ENCODE data around the gene ZNF764. TPM values are rescaled to one million over a fixed set of nuclear protein-coding genes. Genes with fewer than 3 reads are reported as not detected.

ZNF764 gene
- total RNA-seq, 1 donor: 7.6 TPM

DNA sequence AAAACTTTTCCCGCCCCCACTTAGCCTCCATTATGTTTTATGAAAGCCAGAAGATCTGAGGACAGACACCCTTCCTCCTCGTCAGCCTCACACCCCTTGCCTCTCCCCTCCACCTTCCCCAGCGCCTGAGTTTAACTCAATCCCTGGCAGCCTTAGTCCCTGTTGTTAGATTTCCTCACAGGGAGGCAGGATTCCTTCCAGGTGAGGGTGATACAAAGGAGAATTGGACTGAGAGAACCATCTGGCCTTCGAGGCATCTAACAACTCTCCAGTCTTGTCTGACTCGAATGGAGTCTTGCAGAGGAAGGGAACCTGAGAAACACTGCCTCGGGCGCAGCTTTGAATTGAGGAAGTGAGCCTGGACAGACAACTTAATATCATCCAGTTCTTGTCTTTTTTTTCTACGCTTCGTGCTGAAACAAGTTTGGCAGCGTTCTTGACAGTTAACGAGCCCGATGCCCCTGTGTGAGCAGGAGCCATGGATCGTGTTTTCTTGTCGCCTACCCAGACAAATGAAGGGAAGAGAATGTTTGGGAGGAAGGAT lies 30.5 kb downstream of the ZNF764 start:
- TF ChIP-seq, protein P1, sequence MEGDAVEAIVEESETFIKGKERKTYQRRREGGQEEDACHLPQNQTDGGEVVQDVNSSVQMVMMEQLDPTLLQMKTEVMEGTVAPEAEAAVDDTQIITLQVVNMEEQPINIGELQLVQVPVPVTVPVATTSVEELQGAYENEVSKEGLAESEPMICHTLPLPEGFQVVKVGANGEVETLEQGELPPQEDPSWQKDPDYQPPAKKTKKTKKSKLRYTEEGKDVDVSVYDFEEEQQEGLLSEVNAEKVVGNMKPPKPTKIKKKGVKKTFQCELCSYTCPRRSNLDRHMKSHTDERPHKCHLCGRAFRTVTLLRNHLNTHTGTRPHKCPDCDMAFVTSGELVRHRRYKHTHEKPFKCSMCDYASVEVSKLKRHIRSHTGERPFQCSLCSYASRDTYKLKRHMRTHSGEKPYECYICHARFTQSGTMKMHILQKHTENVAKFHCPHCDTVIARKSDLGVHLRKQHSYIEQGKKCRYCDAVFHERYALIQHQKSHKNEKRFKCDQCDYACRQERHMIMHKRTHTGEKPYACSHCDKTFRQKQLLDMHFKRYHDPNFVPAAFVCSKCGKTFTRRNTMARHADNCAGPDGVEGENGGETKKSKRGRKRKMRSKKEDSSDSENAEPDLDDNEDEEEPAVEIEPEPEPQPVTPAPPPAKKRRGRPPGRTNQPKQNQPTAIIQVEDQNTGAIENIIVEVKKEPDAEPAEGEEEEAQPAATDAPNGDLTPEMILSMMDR (IDR thresholded peaks at IDR 0.05; ENCODE audit: extremely low read depth, low read depth, low read length): no peak
- no peaks in the 10 kb centered on the region for H3K79me2 ChIP-seq (ENCODE audit: insufficient read depth, low read length)
- peak overlapping the region; percentile 90 for H3K4me3 ChIP-seq (ENCODE audit: insufficient read depth, low read length)
- peaks cover 6% of the 10 kb centered on the region for H3K4me1 ChIP-seq (ENCODE audit: insufficient read depth, low read length)
- no peaks in the 10 kb centered on the region for H3K9me3 ChIP-seq (ENCODE audit: low read depth, low read length)
- no peaks in the 10 kb centered on the region for H4K20me1 ChIP-seq (ENCODE audit: insufficient read depth, low read length)
- peak overlapping the region; percentile 78 for H3K4me2 ChIP-seq (ENCODE audit: insufficient read depth, low read length)
- H3K27ac ChIP-seq (ENCODE audit: low read depth, low read length): peak overlapping the region; percentile 51
- peak; percentile 81 for DNase-seq (ENCODE audit: insufficient read length, low spot score, missing footprints)
- H2AFZ ChIP-seq (ENCODE audit: low read length): peak overlapping the region; percentile 74
- no peaks in the 10 kb centered on the region for H3K27me3 ChIP-seq (ENCODE audit: insufficient read depth, low read length)
- H3K36me3 ChIP-seq (ENCODE audit: insufficient read depth, low read length): peaks cover 27% of the 10 kb centered on the region

DNA sequence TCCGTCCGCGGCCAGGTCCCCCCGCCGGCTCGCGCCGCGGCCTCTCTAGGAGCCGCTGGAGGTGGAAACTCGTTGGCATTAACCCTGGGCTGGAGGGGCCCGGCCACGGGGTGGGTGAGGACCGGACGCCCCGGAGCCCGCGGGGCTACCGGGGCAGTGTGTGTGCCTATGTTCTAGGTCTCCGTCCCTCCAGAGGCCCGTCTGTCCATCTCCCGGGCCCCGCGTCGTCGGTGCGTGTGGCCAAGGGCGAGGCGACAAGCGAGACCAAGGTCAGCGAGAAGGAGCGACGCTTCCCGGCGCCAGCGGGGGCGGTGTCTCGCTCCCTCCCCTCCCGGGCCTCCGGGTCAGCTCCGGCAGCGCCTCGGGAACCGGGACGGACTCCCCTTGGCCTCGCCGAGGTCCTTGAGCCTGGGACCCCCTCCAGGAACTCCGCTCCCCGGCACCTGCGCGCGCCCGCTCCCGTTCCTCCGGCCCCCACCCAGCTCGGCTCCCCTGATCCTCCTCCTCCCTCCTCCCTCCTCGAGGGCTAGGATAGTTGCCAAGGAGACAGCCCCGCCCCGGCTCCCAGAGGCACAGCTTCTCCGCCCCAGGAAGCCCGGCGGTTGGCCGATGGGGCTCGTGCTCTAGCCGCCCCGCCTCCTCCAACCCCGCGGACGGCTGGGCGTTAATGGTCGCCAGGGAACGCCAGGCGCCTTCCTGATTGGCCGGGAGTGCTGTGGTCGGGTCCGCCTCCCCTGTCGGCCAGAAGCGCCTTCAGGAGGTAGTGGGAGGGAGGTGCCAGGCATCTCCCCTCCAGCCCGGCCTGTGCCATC lies 31.1 kb downstream of the ZNF764 start:
- no peaks in the 10 kb centered on the region for H3K79me2 ChIP-seq (ENCODE audit: insufficient read depth, low read length)
- TF ChIP-seq, protein P1 (IDR thresholded peaks at IDR 0.05; ENCODE audit: extremely low read depth, low read depth, low read length): no peak
- no peaks in the 10 kb centered on the region for H4K20me1 ChIP-seq (ENCODE audit: insufficient read depth, low read length)
- peaks cover 6% of the 10 kb centered on the region for H3K4me1 ChIP-seq (ENCODE audit: insufficient read depth, low read length)
- peak overlapping the region; percentile 85 for H2AFZ ChIP-seq (ENCODE audit: low read length)
- peak; percentile 100 for DNase-seq (ENCODE audit: insufficient read length, low spot score, missing footprints)
- no peaks in the 10 kb centered on the region for H3K27me3 ChIP-seq (ENCODE audit: insufficient read depth, low read length)
- H3K9me3 ChIP-seq (ENCODE audit: low read depth, low read length): no peaks in the 10 kb centered on the region
- peaks cover 22% of the 10 kb centered on the region for H3K36me3 ChIP-seq (ENCODE audit: insufficient read depth, low read length)
- peak overlapping the region; percentile 78 for H3K4me2 ChIP-seq (ENCODE audit: insufficient read depth, low read length)
- H3K27ac ChIP-seq (ENCODE audit: low read depth, low read length): peak overlapping the region; percentile 79
- peak overlapping the region; percentile 90 for H3K4me3 ChIP-seq (ENCODE audit: insufficient read depth, low read length)

- Histone ChIP-seq H3K4me3 (ENCODE audit: insufficient read depth, low read length) (peak within 1 kb of the TSS; percentile 90), H2AFZ (ENCODE audit: low read length) (peak within 1 kb of the TSS; percentile 85), H3K27ac (ENCODE audit: low read depth, low read length) (peak within 1 kb of the TSS; percentile 79), H4K20me1 (ENCODE audit: insufficient read depth, low read length) (no peaks in the 10 kb centered on the region), H3K27me3 (ENCODE audit: insufficient read depth, low read length) (no peaks in the 10 kb centered on the region), H3K4me2 (ENCODE audit: insufficient read depth, low read length) (peak within 1 kb of the TSS; percentile 78), H3K9me3 (ENCODE audit: low read depth, low read length) (no peaks in the 10 kb centered on the region), H3K36me3 (ENCODE audit: insufficient read depth, low read length) (peaks cover 17% of the 10 kb centered on the region), H3K79me2 (ENCODE audit: insufficient read depth, low read length) (no peaks in the 10 kb centered on the region), H3K4me1 (ENCODE audit: insufficient read depth, low read length) (peaks cover 6% of the 10 kb centered on the region)
- DNase-seq (ENCODE audit: insufficient read length, low spot score, missing footprints): peak; percentile 98
- TF ChIP-seq, protein P1 (IDR thresholded peaks at IDR 0.05; ENCODE audit: extremely low read depth, low read depth, low read length): no peak
These were observed 31.9 kb downstream of the ZNF764 start, which contains the start of gene ZNF768 for GRCh38 chr16:30526137-30526822. Gene ZNF768, minus strand, starts transcription at chr16:30526566. Its CDS starts 153 bp downstream, at chr16:30526413.

DNA sequence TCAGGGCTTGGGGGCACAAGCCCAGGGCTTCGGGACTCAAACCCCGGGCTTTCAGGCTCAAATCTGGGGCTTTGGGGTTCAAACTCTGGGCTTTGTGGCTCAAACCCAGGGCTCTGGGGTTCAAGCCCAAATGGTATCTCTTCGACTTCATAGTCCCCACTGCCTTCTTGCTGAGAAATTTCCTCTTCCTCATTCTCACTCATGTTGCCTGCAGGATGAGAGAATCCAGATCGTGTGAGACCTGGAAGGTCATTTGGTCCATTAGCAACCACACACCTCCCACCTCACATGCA lies 32.4 kb downstream of the ZNF764 start:
- TF ChIP-seq, protein P1 (IDR thresholded peaks at IDR 0.05; ENCODE audit: extremely low read depth, low read depth, low read length): no peak
- no peaks in the 10 kb centered on the region for H3K79me2 ChIP-seq (ENCODE audit: insufficient read depth, low read length)
- DNase-seq (ENCODE audit: insufficient read length, low spot score, missing footprints): peak; percentile 95
- H3K4me2 ChIP-seq (ENCODE audit: insufficient read depth, low read length): peak overlapping the region; percentile 74
- H3K4me1 ChIP-seq (ENCODE audit: insufficient read depth, low read length): peaks cover 6% of the 10 kb centered on the region
- H3K9me3 ChIP-seq (ENCODE audit: low read depth, low read length): no peaks in the 10 kb centered on the region
- H2AFZ ChIP-seq (ENCODE audit: low read length): no peak overlapping the region
- no peak overlapping the region for H3K27ac ChIP-seq (ENCODE audit: low read depth, low read length)
- H3K36me3 ChIP-seq (ENCODE audit: insufficient read depth, low read length): peaks cover 13% of the 10 kb centered on the region
- no peaks in the 10 kb centered on the region for H4K20me1 ChIP-seq (ENCODE audit: insufficient read depth, low read length)
- peak overlapping the region; percentile 90 for H3K4me3 ChIP-seq (ENCODE audit: insufficient read depth, low read length)
- H3K27me3 ChIP-seq (ENCODE audit: insufficient read depth, low read length): no peaks in the 10 kb centered on the region
